ENCODE data around the gene SEC16A.

Gene SEC16A

GRCh38 chr9:136403538-136403914 lies 79.3 kb downstream of the SEC16A start:
- TF ChIP-seq CTCF (IDR thresholded peaks at IDR 0.05; ENCODE audit: poor library complexity, severe bottlenecking) = no peak
- Histone ChIP-seq H3K4me1 (ENCODE audit: insufficient read depth, poor library complexity, severe bottlenecking) (no peaks in the 10 kb centered on the region), H3K27me3 (ENCODE audit: insufficient read depth, poor library complexity, severe bottlenecking) (no peaks in the 10 kb centered on the region), H3K36me3 (ENCODE audit: low read depth) (peaks cover 54% of the 10 kb centered on the region), H3K9me3 (ENCODE audit: severe bottlenecking) (no peaks in the 10 kb centered on the region), H3K27ac (ENCODE audit: poor library complexity, severe bottlenecking) (no peak overlapping the region), H3K4me3 (ENCODE audit: severe bottlenecking) (no peak overlapping the region)
- no peak for DNase-seq (ENCODE audit: low spot score)
- no peak for ATAC-seq (ENCODE audit: low read depth)

- no peaks in the 10 kb centered on the region for H3K4me1 ChIP-seq (ENCODE audit: insufficient read depth, poor library complexity, severe bottlenecking)
- no peak overlapping the region for H3K4me3 ChIP-seq (ENCODE audit: severe bottlenecking)
- H3K27me3 ChIP-seq (ENCODE audit: insufficient read depth, poor library complexity, severe bottlenecking) = no peaks in the 10 kb centered on the region
- no peaks in the 10 kb centered on the region for H3K9me3 ChIP-seq (ENCODE audit: severe bottlenecking)
- TF ChIP-seq CTCF (IDR thresholded peaks at IDR 0.05; ENCODE audit: poor library complexity, severe bottlenecking) = no peak
- no peak for DNase-seq (ENCODE audit: low spot score)
- H3K36me3 ChIP-seq (ENCODE audit: low read depth) = peaks cover 52% of the 10 kb centered on the region
- no peak overlapping the region for H3K27ac ChIP-seq (ENCODE audit: poor library complexity, severe bottlenecking)
- no peak for ATAC-seq (ENCODE audit: low read depth)
Observed at GRCh38 chr9:136402067-136402466, 80.8 kb downstream of the SEC16A start.

GRCh38 chr9:136401173-136401922 lies 81.5 kb downstream of the SEC16A start:
- no peaks in the 10 kb centered on the region for H3K27me3 ChIP-seq (ENCODE audit: insufficient read depth, poor library complexity, severe bottlenecking)
- H3K36me3 ChIP-seq (ENCODE audit: low read depth) = peaks cover 52% of the 10 kb centered on the region
- no peak overlapping the region for H3K27ac ChIP-seq (ENCODE audit: poor library complexity, severe bottlenecking)
- H3K4me3 ChIP-seq (ENCODE audit: severe bottlenecking) = no peak overlapping the region
- no peak for ATAC-seq (ENCODE audit: low read depth)
- H3K4me1 ChIP-seq (ENCODE audit: insufficient read depth, poor library complexity, severe bottlenecking) = no peaks in the 10 kb centered on the region
- DNase-seq (ENCODE audit: low spot score) = no peak
- no peaks in the 10 kb centered on the region for H3K9me3 ChIP-seq (ENCODE audit: severe bottlenecking)
- TF ChIP-seq CTCF (IDR thresholded peaks at IDR 0.05; ENCODE audit: poor library complexity, severe bottlenecking) = no peak

- Histone ChIP-seq H3K27me3 (ENCODE audit: insufficient read depth, poor library complexity, severe bottlenecking) (no peaks in the 10 kb centered on the region), H3K36me3 (ENCODE audit: low read depth) (peaks cover 51% of the 10 kb centered on the region), H3K27ac (ENCODE audit: poor library complexity, severe bottlenecking) (peak within 1 kb of the TSS; percentile 28), H3K9me3 (ENCODE audit: severe bottlenecking) (no peaks in the 10 kb centered on the region), H3K4me1 (ENCODE audit: insufficient read depth, poor library complexity, severe bottlenecking) (no peaks in the 10 kb centered on the region), H3K4me3 (ENCODE audit: severe bottlenecking) (peak within 1 kb of the TSS; percentile 93)
- ATAC-seq (ENCODE audit: low read depth) = peak; percentile 84
- no peak for DNase-seq (ENCODE audit: low spot score)
- TF ChIP-seq CTCF (IDR thresholded peaks at IDR 0.05; ENCODE audit: poor library complexity, severe bottlenecking) = peak; percentile 98
Observed at GRCh38 chr9:136400038-136400834, 82.6 kb downstream of the SEC16A start, which contains the start of gene SNAPC4. TSS of gene SNAPC4 (minus strand) at chr9:136400170. CDS start at chr9:136398428, 1,742 bp downstream.

All from RWPE2 (cell line).